Embryonic facial prominence (tissue), 1 donor: ENCODE data around the gene IL6ST.

Experiments
- DNase-seq: peaks from one replicate; pipeline ENCODE4 v3.0.0-alpha.2; 2016; ENCODE audit errors: extremely low spot score

Gene IL6ST

GRCh38 chr5:55920784-55921183, 74.0 kb downstream of the IL6ST start:
- no peak for DNase-seq

- no peak for DNase-seq
Observed at GRCh38 chr5:55919625-55920024, 75.1 kb downstream of the IL6ST start.

- no peak for DNase-seq
Observed at GRCh38 chr5:55918087-55919035, 76.4 kb downstream of the IL6ST start.

GRCh38 chr5:55917402-55918086, 77.2 kb downstream of the IL6ST start:
- no peak for DNase-seq

- DNase-seq: no peak
Observed at GRCh38 chr5:55916986-55917385, 77.8 kb downstream of the IL6ST start.

- DNase-seq: no peak
Observed at GRCh38 chr5:55915783-55916182, 79.0 kb downstream of the IL6ST start.

- DNase-seq: no peak
Observed at GRCh38 chr5:55914971-55915370, 79.8 kb downstream of the IL6ST start.

GRCh38 chr5:55913466-55914413, 81.0 kb downstream of the IL6ST start:
- no peak for DNase-seq

GRCh38 chr5:55911784-55912653, 82.7 kb downstream of the IL6ST start:
- no peak for DNase-seq

GRCh38 chr5:55908804-55909203, 86.0 kb downstream of the IL6ST start:
- DNase-seq: no peak

- DNase-seq: no peak
Observed at GRCh38 chr5:55907927-55908326, 86.8 kb downstream of the IL6ST start.

- DNase-seq: no peak
Observed at GRCh38 chr5:55905251-55905650, 89.5 kb downstream of the IL6ST start.

- no peak for DNase-seq
Observed at GRCh38 chr5:55904152-55904551, 90.6 kb downstream of the IL6ST start.

- no peak for DNase-seq
Observed at GRCh38 chr5:55903121-55903701, 91.6 kb downstream of the IL6ST start.

- DNase-seq: no peak
Observed at GRCh38 chr5:55902696-55903095, 92.1 kb downstream of the IL6ST start.

- DNase-seq: no peak
Observed at GRCh38 chr5:55900776-55901175, 94.0 kb downstream of the IL6ST start.

- DNase-seq: no peak
Observed at GRCh38 chr5:55900068-55900467, 94.7 kb downstream of the IL6ST start.

- DNase-seq: no peak
Observed at GRCh38 chr5:55899344-55899743, 95.4 kb downstream of the IL6ST start.

- peak; percentile 59 for DNase-seq
Observed at GRCh38 chr5:55897905-55898304, 96.9 kb downstream of the IL6ST start.

GRCh38 chr5:55897206-55897894, 97.4 kb downstream of the IL6ST start:
- DNase-seq: no peak
